ENCODE data around the gene LRRC26.
A peak's percentile ranks its signal among the peaks of the same experiment; 100 is the strongest.

LRRC26 gene

DNA sequence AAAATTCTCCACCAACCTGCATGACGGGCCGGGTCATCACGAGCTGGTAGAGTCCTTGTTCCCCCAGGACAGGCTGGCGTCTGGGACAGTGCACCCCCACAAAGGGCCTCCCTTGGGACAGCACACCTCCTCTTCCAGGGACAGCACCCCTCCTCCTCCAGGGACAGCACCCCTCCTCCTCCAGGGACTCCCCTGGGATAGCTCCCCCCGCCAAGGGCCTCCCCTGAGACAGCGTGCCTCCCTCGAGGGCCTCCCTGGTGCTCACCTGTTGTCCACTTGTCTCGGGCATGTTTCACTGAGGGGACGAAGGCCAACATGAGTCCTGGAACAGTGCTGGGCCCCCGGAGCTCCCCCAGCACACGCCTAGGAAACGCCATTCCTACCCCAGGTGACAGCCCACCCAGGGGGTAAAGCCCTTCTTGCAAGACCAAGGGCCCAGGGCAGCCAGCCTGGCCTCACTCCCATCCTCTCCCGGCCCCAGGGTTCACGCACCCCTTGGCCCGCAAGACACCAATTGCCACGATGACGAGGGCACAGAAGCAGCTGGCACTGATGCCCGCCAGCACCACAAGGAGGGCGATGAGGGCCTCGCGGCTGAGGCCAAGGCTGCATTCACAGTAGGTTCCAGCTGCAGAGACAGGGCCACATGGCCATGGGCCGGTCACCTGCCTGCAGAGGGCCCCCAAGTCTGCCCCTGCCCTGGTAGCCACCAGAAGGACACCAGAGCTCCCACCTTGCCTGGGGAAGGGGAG lies 1.5 kb upstream of the LRRC26 start:
- Histone ChIP-seq H3K27ac (ENCODE audit: low read depth, low read length) (no peak overlapping the region), H3K9me3 (ENCODE audit: insufficient read depth, low read depth, low read length) (no peaks in the 10 kb centered on the region), H3K4me3 (ENCODE audit: low read length) (no peak overlapping the region), H3K4me1 (ENCODE audit: insufficient read depth, low read length) (no peaks in the 10 kb centered on the region), H3K27me3 (ENCODE audit: insufficient read depth, low read length) (peaks cover 89% of the 10 kb centered on the region), H3K9ac (ENCODE audit: low read depth, low read length) (no peak overlapping the region), H3K36me3 (ENCODE audit: insufficient read depth, low read length) (no peaks in the 10 kb centered on the region)
- 88% methylated on average over 22 of the region's 22 CpGs for WGBS

DNA sequence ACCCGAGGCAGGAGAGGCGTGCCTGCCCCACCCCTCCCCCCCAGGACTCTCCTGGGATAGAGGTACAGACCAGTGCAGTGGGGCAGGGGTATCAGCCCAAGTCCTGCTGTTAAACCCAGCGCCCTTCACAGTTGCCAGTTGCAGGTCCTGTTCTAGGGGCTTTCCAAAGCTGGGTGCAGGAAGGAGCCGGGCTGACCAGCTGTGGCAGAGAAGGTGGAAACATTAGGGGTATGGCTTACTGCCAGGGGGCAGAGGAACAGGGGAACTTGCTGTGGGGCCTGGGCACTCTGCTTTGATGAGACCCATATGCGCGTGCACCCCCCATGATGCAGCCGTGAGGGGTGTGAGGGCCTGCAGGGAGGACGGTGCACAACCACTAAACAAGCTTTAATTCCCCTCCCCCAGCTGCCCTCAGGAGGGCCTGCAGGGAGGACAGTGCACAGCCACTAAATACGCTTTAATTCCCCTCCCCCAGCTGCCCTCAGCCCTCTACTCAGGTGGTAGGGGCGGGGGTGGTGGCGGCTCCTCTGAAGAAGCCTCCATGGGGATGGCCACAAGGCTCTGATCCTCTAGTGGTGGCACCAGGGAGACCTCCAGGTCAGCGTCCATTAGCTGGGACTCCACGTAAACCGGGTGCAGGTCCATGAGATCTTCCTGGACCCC lies 766 bp upstream of the LRRC26 start:
- 56% methylated on average over 14 of the region's 14 CpGs for WGBS
- peaks cover 93% of the 10 kb centered on the region for H3K27me3 ChIP-seq (ENCODE audit: insufficient read depth, low read length)
- no peaks in the 10 kb centered on the region for H3K4me1 ChIP-seq (ENCODE audit: insufficient read depth, low read length)
- H3K27ac ChIP-seq (ENCODE audit: low read depth, low read length), result no peak overlapping the region
- no peak overlapping the region for H3K9ac ChIP-seq (ENCODE audit: low read depth, low read length)
- H3K36me3 ChIP-seq (ENCODE audit: insufficient read depth, low read length), result no peaks in the 10 kb centered on the region
- H3K4me3 ChIP-seq (ENCODE audit: low read length), result no peak overlapping the region; the same call in 1 of the 2 replicates
- H3K9me3 ChIP-seq (ENCODE audit: insufficient read depth, low read depth, low read length), result no peaks in the 10 kb centered on the region

DNA sequence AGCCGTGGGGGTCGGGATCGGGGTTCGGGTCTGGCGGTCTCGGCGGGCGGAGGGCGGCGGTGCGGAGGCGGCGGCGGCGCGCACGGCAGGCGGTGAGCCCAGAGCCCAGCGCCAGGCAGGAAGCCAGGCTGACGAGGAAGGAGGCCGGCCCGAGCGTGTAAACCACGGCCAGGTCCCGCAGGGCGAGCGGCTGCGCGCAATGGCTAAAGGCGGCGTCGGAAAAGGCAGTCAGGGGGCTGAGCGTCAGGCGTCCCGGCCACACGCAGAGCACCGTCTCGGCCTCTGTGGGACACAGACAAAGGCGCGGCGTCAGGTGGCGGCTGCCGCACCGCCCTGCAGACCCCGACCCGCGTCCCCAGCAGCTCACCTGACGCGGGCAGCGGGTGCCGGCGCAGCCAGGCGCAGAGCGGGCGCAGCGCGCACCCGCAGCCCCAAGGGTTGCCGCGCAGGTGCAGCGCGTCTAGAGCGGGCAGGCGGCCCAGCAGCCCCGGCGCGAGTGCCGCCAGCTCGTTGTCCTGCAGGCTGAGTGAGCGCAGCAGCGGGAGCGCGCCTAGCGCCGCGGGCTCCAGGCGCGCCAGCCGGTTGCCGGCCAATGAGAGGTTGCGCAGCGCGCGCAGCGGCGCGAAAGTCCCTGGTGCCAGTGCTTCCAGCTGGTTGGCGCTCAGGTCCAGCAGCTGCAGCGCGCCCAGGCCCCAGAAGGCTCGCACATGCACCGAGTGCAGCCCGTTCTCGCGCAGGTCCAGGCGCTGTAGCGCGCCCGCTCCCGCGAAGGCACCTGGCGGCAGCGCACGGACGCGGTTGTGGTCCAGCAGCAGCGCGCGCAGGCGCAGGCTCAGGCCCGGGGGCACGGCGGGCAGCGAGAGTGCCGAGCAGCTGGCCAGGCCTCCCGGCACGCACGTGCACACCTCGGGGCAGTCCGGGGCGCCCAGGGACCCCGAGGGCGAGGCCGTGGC lies 671 bp downstream of the LRRC26 start:
- H3K4me1 ChIP-seq (ENCODE audit: insufficient read depth, low read length), result no peaks in the 10 kb centered on the region
- no peaks in the 10 kb centered on the region for H3K9me3 ChIP-seq (ENCODE audit: insufficient read depth, low read depth, low read length)
- whole genome bisulfite sequencing, result under 1% methylated on average over 124 of the region's 124 CpGs
- H3K27ac ChIP-seq (ENCODE audit: low read depth, low read length), result no peak overlapping the region
- peak overlapping the region; percentile 8; the same call in 1 of the 2 replicates for H3K9ac ChIP-seq (ENCODE audit: low read depth, low read length)
- H3K27me3 ChIP-seq (ENCODE audit: insufficient read depth, low read length), result peaks cover 95% of the 10 kb centered on the region
- peak overlapping the region; percentile 61 for H3K4me3 ChIP-seq (ENCODE audit: low read length)
- no peaks in the 10 kb centered on the region for H3K36me3 ChIP-seq (ENCODE audit: insufficient read depth, low read length)

DNA sequence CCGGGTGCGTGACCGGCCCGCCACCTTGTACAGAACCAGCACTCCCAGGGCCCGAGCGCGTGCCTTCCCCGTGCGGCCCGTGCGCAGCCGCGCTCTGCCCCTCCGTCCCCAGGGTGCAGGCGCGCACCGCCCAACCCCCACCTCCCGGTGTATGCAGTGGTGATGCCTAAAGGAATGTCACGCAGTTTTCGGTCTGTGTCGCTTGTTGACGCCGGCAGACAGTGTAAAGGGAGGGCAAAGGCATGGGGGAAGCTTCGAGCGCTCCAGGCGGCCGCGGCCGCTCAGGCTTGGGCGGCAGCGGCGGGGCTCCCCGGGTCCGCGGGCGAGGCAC lies 1.3 kb downstream of the LRRC26 start:
- H3K4me3 ChIP-seq (ENCODE audit: low read length), result peak overlapping the region; percentile 61
- peaks cover 95% of the 10 kb centered on the region for H3K27me3 ChIP-seq (ENCODE audit: insufficient read depth, low read length)
- no peaks in the 10 kb centered on the region for H3K36me3 ChIP-seq (ENCODE audit: insufficient read depth, low read length)
- no peaks in the 10 kb centered on the region for H3K9me3 ChIP-seq (ENCODE audit: insufficient read depth, low read depth, low read length)
- H3K27ac ChIP-seq (ENCODE audit: low read depth, low read length), result no peak overlapping the region
- no peaks in the 10 kb centered on the region for H3K4me1 ChIP-seq (ENCODE audit: insufficient read depth, low read length)
- H3K9ac ChIP-seq (ENCODE audit: low read depth, low read length), result no peak overlapping the region
- 2% methylated on average over 36 of the region's 36 CpGs for WGBS

DNA sequence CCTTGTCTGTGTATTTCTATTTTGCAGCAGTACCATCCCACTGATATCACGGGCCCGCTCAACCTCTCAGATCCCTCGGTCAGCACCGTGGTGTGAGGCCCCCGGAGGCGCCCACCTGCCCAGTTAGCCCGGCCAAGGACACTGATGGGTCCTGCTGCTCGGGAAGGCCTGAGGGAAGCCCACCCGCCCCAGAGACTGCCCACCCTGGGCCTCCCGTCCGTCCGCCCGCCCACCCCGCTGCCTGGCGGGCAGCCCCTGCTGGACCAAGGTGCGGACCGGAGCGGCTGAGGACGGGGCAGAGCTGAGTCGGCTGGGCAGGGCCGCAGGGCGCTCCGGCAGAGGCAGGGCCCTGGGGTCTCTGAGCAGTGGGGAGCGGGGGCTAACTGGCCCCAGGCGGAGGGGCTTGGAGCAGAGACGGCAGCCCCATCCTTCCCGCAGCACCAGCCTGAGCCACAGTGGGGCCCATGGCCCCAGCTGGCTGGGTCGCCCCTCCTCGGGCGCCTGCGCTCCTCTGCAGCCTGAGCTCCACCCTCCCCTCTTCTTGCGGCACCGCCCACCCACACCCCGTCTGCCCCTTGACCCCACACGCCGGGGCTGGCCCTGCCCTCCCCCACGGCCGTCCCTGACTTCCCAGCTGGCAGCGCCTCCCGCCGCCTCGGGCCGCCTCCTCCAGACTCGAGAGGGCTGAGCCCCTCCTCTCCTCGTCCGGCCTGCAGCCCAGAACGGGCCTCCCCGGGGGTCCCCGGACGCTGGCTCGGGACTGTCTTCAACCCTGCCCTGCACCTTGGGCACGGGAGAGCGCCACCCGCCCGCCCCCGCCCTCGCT lies 1.9 kb downstream of the LRRC26 start:
- Histone ChIP-seq H3K36me3 (ENCODE audit: insufficient read depth, low read length) (no peaks in the 10 kb centered on the region), H3K4me3 (ENCODE audit: low read length) (peak overlapping the region; percentile 61; the same call in 1 of the 2 replicates), H3K9ac (ENCODE audit: low read depth, low read length) (no peak overlapping the region), H3K27me3 (ENCODE audit: insufficient read depth, low read length) (peaks cover 95% of the 10 kb centered on the region), H3K27ac (ENCODE audit: low read depth, low read length) (no peak overlapping the region), H3K9me3 (ENCODE audit: insufficient read depth, low read depth, low read length) (no peaks in the 10 kb centered on the region), H3K4me1 (ENCODE audit: insufficient read depth, low read length) (no peaks in the 10 kb centered on the region)
- WGBS, result 9% methylated on average over 57 of the region's 57 CpGs

DNA sequence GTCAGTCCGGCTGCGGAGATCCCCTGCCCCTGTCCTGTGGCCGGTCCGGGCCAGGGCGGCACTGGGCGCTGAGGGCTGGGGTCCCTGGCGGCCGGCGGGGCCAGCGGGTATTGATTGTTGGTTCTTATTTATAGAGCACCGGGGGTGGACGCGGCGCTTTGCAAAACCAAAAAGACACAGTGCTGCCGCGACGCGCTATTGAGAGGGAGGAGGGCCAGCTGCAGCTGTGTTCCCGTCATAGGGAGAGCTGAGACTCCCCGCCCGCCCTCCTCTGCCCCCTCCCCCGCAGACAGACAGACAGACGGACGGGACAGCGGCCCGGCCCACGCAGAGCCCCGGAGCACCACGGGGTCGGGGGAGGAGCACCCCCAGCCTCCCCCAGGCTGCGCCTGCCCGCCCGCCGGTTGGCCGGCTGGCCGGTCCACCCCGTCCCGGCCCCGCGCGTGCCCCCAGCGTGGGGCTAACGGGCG lies 2.5 kb downstream of the LRRC26 start:
- Histone ChIP-seq H3K9ac (ENCODE audit: low read depth, low read length) (no peak overlapping the region), H3K27ac (ENCODE audit: low read depth, low read length) (no peak overlapping the region), H3K36me3 (ENCODE audit: insufficient read depth, low read length) (no peaks in the 10 kb centered on the region), H3K9me3 (ENCODE audit: insufficient read depth, low read depth, low read length) (no peaks in the 10 kb centered on the region), H3K27me3 (ENCODE audit: insufficient read depth, low read length) (peaks cover 97% of the 10 kb centered on the region), H3K4me3 (ENCODE audit: low read length) (no peak overlapping the region), H3K4me1 (ENCODE audit: insufficient read depth, low read length) (no peaks in the 10 kb centered on the region)
- 32% methylated on average over 41 of the region's 44 CpGs for WGBS

DNA sequence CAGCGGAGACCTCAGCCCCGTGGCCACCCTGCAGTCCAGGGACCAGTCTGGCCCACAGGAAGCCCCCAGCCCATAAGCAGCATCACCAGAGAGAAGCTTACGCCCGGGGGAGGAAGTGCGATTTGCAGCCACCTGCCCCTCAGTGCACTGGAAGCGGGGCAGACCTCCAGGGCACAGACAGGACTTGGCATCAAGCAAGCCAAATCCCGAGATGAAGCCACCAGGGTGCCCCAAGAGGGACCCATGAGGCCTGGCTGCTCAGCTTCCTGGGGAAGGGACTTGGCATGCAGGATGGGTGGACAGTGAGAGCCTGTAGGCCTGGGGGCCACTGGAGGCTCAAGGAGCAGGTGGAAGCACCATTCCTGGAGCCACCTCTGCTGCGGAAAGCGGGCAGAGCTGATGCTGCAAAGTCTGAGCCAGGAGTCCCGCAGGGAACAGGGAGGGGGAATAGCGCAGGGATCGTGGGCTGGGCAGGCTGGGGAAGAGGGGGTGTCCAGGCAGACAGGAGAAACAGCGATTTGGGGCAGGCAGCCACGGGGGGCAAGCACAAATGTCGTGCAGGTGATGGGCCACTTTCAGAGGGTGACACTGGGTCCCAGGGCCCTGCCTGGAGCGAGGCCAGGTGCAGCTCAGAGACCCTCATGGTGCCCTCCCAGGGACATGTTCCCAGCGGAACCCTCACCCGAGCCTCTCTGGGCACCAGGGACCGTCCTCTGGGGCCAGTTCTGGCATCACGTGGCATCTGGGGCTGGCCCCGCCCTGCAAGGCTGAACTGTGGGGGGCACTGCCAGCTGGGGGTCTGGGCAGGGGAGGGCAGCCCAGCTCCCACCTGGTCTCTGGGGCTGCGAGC lies 3.2 kb downstream of the LRRC26 start:
- Histone ChIP-seq H3K27ac (ENCODE audit: low read depth, low read length) (no peak overlapping the region), H3K4me1 (ENCODE audit: insufficient read depth, low read length) (no peaks in the 10 kb centered on the region), H3K9ac (ENCODE audit: low read depth, low read length) (no peak overlapping the region), H3K36me3 (ENCODE audit: insufficient read depth, low read length) (no peaks in the 10 kb centered on the region), H3K27me3 (ENCODE audit: insufficient read depth, low read length) (peaks cover 100% of the 10 kb centered on the region), H3K4me3 (ENCODE audit: low read length) (no peak overlapping the region), H3K9me3 (ENCODE audit: insufficient read depth, low read depth, low read length) (no peaks in the 10 kb centered on the region)
- WGBS, result 75% methylated on average over 22 of the region's 22 CpGs

DNA sequence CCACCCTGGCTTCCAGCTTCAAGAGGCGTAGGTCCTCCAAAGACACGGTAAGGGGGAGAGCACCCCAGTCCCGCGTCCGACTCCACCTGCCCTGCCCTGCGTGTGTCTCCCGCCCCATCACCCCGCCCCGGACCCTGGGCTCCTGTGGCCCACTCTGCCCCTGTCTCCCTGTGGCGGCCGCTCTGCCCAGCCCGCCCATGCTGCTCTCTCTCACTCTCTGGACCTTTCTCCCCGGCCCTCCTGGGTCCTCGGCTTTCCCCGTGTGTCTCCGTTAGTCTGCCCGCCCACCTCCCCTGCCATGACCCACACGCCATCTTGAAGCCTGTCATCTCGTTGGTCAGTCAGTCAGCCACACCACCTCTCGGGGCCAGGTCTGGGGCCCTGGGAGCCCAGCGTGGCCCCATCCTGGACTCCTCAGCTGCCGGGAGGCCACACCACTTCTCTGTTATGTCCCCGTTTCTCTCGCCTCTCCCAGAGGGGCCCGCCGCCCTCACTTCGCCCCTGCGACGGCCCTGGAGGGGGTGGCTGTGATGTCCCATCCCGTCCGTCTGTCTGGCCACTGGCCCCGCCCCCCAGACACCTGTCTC lies 4.5 kb downstream of the LRRC26 start:
- Histone ChIP-seq H3K9ac (ENCODE audit: low read depth, low read length) (no peak overlapping the region), H3K4me3 (ENCODE audit: low read length) (no peak overlapping the region), H3K27ac (ENCODE audit: low read depth, low read length) (no peak overlapping the region), H3K27me3 (ENCODE audit: insufficient read depth, low read length) (peaks cover 99% of the 10 kb centered on the region), H3K36me3 (ENCODE audit: insufficient read depth, low read length) (no peaks in the 10 kb centered on the region), H3K9me3 (ENCODE audit: insufficient read depth, low read depth, low read length) (no peaks in the 10 kb centered on the region), H3K4me1 (ENCODE audit: insufficient read depth, low read length) (no peaks in the 10 kb centered on the region)
- WGBS, result 88% methylated on average over 32 of the region's 32 CpGs

DNA sequence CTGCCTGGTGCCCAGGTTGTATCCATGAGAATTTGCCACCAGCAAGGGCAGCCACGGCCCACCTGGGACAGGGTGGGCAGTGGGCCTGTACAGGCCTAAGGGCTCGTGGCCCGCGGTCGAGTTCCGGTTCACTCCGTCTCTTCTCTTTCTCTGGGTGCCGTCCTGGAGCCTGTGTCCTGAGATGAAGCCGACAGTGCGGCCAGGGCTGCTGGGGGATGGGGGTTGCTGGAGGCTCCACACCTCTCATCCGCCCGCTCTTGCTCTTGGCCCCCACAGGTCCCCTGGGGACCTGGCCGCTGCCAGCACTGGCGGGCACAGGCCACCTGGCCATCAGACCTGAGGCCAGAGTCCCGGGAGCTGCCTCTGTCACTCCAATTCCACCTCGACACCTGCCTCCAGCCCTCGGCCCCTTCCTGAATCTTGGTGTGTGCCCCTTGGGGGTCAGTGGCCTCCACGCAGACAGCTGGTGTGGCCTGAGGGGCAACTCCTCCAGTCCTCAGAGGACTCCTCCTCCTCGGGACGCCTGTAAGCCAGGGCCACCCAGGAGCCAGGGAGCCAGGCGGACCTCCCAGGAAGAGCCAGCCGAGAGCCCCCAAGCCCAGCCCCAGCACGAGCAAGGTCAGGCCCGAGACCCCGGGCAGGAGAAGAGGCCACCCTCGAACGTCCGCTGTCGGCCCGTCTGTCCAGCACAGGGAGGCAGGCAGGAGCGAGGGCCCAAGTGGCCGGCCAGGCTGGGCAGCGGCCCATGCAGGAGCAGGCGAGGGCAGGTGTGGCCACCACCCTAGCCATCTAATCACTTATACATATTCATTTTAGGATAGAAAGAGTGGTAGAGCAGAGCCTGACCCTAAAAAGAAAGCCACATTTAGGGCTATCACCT lies 5.2 kb downstream of the LRRC26 start:
- no peaks in the 10 kb centered on the region for H3K36me3 ChIP-seq (ENCODE audit: insufficient read depth, low read length)
- H3K9me3 ChIP-seq (ENCODE audit: insufficient read depth, low read depth, low read length), result no peaks in the 10 kb centered on the region
- H3K9ac ChIP-seq (ENCODE audit: low read depth, low read length), result no peak overlapping the region
- H3K4me1 ChIP-seq (ENCODE audit: insufficient read depth, low read length), result no peaks in the 10 kb centered on the region
- H3K27ac ChIP-seq (ENCODE audit: low read depth, low read length), result no peak overlapping the region
- no peak overlapping the region for H3K4me3 ChIP-seq (ENCODE audit: low read length)
- peaks cover 99% of the 10 kb centered on the region for H3K27me3 ChIP-seq (ENCODE audit: insufficient read depth, low read length)
- 88% methylated on average over 34 of the region's 34 CpGs for WGBS

All from HUES64 (cell line).